Fibroblast of skin of right quadriceps (primary cell): ENCODE results near the gene PACS1.
"Not testable (repeated sequence)": the region's sequence is repeated elsewhere in the genome, so short reads cannot be mapped to it uniquely, and the experiment has no call there.

ENCODE experiments used
- DNase-seq: peaks from one replicate; pipeline ENCODE4 v3.0.0-alpha.2; 2013

The PACS1 gene

GRCh38 chr11:66231561-66231960 lies 161.5 kb downstream of the PACS1 start:
- no peak for DNase-seq

GRCh38 chr11:66232769-66233168 lies 162.7 kb downstream of the PACS1 start:
- no peak for DNase-seq

- DNase-seq, result no peak
These were observed 163.2 kb downstream of the PACS1 start for GRCh38 chr11:66233301-66233700.

GRCh38 chr11:66235141-66235540 lies 165.1 kb downstream of the PACS1 start:
- no peak for DNase-seq

GRCh38 chr11:66237867-66238266 lies 167.8 kb downstream of the PACS1 start:
- no peak for DNase-seq

GRCh38 chr11:66238786-66239413 lies 168.8 kb downstream of the PACS1 start:
- no peak for DNase-seq

DNA sequence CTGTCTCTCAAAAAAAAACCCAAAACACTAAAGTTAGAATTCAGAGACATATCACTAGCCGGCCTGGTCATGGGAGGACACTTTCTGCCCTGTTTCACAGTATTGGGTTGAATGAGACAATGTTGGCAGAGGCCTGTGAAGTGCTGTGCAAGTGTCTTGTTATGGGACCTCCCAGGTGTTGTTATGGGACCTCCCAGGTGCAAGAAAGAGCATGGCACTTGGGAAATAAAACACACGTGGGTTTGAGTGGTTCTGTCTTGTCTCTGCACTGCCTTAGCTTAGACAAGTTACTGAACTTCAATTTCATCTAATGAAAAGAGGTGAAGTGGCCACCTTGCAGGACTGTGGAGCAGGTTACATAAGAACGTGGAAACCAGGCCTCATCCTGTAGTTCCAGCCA lies 169.4 kb downstream of the PACS1 start:
- no peak for DNase-seq

DNA sequence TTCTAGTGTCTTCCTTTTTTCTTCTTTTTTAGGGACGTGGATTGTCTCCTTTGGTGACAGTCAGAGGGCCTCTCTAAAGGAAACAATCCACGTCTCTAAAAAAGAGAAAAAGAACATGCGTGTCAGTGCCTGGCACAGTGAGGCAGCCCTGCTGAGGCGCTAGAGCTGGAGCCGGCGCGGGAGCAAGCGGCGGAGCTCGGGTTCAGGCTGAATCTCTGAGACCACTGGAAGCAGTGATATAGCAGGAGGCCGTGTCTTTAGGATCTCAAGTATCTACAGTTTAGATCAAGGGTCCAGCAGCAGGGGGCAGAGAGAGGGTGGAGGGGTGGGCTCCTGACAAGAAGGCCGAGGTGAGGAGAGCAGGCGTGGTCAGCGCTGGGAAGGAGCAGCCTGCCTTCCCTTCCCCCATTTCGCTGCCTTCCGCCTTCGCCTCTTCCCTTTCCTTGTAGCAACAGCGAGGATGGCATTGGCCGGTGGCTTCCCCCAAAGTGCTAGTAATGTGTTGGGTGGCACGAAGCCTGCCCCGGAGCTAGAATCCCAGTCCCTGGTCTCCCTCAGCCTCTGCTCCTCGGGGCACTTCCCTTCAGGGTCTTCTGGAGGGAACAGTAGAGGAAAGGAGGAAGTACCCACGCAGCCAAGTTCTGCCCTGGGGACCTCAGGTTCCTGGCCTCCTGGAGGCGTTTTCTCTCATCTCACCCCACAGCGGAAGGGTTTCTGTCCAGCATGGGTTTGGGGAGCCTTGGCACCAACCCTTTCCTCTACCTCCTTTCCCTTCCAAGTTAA lies 170.1 kb downstream of the PACS1 start:
- no peak for DNase-seq

DNA sequence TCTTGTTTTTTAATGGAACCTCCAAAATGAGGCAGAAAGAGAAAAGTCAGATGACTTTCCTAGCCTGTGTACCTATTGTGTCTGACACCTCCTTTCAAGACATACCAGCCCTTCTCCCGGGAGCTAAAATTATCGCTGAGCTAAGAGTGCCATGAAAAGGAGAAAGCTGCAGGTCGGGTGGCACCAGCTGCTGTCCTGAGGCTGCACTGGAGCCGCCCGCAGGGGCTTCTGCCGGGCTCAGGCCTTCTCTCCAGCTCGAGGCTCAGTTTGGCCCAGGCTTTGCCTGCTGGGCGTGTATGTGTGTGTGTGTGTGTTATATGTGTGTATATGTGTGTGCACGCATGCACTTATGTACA lies 170.7 kb downstream of the PACS1 start:
- DNase-seq, result no peak

- no peak for DNase-seq
These were observed 172.2 kb downstream of the PACS1 start for GRCh38 chr11:66242095-66242765.

GRCh38 chr11:66243782-66244535 lies 173.9 kb downstream of the PACS1 start:
- no peak for DNase-seq

GRCh38 chr11:66247295-66247694 lies 177.2 kb downstream of the PACS1 start:
- no peak for DNase-seq

DNA sequence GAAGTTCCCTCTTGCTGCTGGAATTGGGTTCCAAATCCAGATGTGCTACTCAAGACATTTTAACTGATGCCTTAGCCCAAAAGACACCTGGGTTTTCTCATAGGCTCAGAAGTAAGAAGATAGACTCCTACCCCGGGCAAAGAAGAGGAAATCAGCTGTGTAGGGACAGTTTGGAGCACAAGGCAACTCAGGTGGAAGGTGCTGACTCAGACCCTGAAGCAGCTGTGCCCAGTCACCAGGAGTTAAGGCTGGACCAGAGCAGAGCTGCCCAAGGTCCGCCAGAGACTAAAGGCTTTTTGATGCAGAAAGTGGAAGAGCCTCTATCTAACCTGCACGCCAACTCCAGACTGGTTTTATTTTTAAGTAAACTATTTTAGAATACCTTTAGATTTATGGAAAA lies 177.7 kb downstream of the PACS1 start:
- no peak for DNase-seq

DNA sequence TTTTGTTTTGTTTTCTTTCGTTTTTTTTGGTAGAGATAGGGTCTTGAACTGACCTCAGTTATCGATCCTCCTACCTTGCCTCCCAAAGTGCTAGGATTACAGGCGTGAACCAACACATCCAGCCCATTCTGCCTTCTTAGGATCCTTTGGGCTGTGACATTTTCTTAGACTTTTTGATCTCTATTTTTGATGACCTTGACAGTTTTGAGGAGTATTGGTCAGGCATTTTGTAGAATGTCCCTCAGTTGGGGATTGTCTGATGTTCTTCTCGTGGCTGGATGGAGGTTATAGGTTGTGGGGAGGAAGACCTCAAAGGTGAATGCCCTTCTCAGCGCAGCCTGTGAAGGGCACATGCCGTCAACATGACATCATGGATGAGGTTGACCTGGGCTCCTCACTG lies 178.8 kb downstream of the PACS1 start:
- no peak for DNase-seq

- DNase-seq, result no peak
These were observed 181.7 kb downstream of the PACS1 start for GRCh38 chr11:66251809-66252208.

DNA sequence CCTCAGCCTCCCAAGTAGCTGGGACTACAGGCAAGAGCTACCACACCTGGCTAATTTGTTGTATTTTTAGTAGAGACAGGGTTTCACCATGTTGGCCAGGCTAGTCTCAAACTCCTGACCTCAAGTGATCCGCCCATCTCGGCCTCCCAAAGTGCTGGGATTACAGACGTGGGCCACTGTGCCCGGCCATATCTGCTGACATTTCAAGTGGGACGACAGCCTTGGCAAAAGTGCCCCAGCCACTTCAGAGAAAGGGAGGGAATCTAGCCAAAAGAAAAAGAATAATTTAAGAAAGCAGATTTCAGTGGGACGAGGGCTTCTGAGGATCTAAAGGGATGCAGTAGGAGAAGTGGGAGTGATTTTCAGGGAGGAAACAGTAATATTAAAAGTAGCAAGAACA lies 183.0 kb downstream of the PACS1 start:
- DNase-seq, result not testable (repeated sequence)

DNA sequence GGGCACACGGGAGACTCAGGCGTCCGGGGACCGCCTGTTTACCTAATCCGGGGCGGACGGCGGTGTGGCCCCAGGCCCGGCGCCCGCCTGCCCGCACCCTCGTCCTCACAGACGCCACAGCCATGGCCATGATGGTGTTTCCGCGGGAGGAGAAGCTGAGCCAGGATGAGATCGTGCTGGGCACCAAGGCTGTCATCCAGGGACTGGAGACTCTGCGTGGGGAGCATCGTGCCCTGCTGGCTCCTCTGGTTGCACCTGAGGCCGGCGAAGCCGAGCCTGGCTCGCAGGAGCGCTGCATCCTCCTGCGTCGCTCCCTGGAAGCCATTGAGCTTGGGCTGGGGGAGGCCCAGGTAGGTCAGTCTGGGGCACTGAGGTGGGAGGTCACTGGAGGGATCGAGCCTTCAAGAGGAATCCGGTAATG lies 188.4 kb downstream of the PACS1 start:
- DNase-seq, result no peak

GRCh38 chr11:66259225-66259624 lies 189.2 kb downstream of the PACS1 start:
- no peak for DNase-seq

DNA sequence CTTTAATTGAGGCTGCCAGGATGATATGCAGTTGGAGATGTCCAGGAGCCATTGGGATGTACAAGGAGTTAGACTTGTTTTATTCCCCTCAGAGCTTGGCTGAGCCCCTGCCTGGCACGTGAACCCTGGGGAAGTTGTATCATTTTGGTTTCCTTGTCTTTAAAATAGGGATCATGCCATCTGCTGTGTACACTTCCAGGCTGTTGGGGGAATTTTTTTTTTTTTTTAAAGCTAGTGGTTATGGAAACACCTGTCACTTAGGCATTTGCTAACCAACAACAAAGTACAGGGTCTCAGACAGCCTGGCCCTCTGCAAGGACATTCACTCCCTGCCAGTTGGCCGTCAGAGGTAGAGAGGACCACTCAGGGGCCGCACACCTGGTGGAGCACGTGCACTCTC lies 189.9 kb downstream of the PACS1 start:
- DNase-seq, result no peak

- DNase-seq, result no peak
These were observed 191.5 kb downstream of the PACS1 start for GRCh38 chr11:66261578-66261977.

- DNase-seq, result no peak
These were observed 192.1 kb downstream of the PACS1 start for GRCh38 chr11:66262191-66262590.

DNA sequence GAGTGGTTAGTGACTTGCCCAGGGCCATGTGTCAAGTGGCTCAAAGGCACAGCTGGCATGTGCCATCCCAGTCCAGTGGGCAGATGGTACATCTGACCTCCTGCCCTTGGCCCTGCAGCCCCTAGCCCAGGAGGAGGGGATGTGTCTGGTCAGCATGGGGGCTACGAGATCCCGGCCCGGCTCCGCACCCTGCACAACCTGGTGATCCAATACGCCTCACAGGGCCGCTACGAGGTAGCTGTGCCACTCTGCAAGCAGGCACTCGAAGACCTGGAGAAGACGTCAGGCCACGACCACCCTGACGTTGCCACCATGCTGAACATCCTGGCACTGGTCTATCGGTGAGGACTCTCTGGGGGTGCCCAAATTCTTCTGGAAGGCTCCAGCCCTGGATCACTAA lies 192.6 kb downstream of the PACS1 start:
- no peak for DNase-seq

GRCh38 chr11:66263231-66263630 lies 193.2 kb downstream of the PACS1 start:
- no peak for DNase-seq

- no peak for DNase-seq
These were observed 193.7 kb downstream of the PACS1 start for GRCh38 chr11:66263785-66264184.
